Right cardiac atrium (tissue), 5 donors: ENCODE data around the gene PHC1. TPM values are rescaled to one million over a fixed set of nuclear protein-coding genes. Genes with fewer than 3 reads are reported as not detected.
A peak's percentile ranks its signal among the peaks of the same experiment; 100 is the strongest.
"Not testable (repeated sequence)": the region's sequence is repeated elsewhere in the genome, so short reads cannot be mapped to it uniquely, and the experiment has no call there.

Experiments used
- ATAC-seq, 2 donors: fragments of 200-7000 bp; cut with Tn5 transposase; one replicate each; pipeline versions ENCODE4 v1.8.0 to v1.9.1; 2020; ENCODE audit warnings: moderate library complexity in 2 of 2, mild to moderate bottlenecking in 1 of 2
- DNase-seq, 3 donors: peaks; one replicate each; pipeline ENCODE4 v3.0.0-alpha.2; 2020
- H3K27ac ChIP-seq: one replicate; pipeline ENCODE4 v1.5.1; 2013; ENCODE audit warnings: mild to moderate bottlenecking, low read length, control low read depth, moderate library complexity
- H3K27me3 ChIP-seq: one replicate; pipeline ENCODE4 v1.6.1; 2013; ENCODE audit not compliant: control insufficient read depth, insufficient read depth
- H3K4me1 ChIP-seq: one replicate; pipeline ENCODE4 v1.6.1; 2013; ENCODE audit warnings: low read length; ENCODE audit not compliant: control insufficient read depth, insufficient read depth
- H3K4me3 ChIP-seq: one replicate; pipeline ENCODE4 v1.5.1; 2013; ENCODE audit warnings: low read length, control low read depth
- H3K9me3 ChIP-seq: one replicate; pipeline ENCODE4 v1.6.1; 2013; ENCODE audit warnings: low read length; ENCODE audit not compliant: control insufficient read depth
- WGBS: extraction: QIAGEN DNeasy Blood & Tissue Kit; methylation state at CpG from one replicate; pipeline ENCODE4 v1.1.7; 2013; 5-methylcytosine and 5-hydroxymethylcytosine counted together
- intact Hi-C, 4 donors: fragments of 100-400 bp; cut with DNase I; formaldehyde crosslinking; loops; one replicate each; pipeline versions ENCODE4 v1.11.0 to v1.14.0; 2022 to 2023
- polyA plus RNA-seq: library from polyadenylated mRNA; stranded (reverse); fragments of 200-250 nt; gene quantifications from one replicate; pipeline ENCODE4 v1.2.3, GENCODE V29; 2013
- total RNA-seq, 4 donors: library from RNA; stranded (reverse); fragmentation: NEBNext Ultra II Directional; extraction: Animal tissue kit (Norgen Biotek cat#: 25700); gene quantifications; one replicate each; pipeline ENCODE4 v1.2.1, GENCODE V29; 2021
- donor health status: healthy with polysubstance abuse.
- donor health status: DM: no; HTN: yes; CAD: no.
- donor health status: DM: no; HTN: no; CAD: no.
- donor health status: DM: no; HTN: yes; CAD: no; lungs with severe emphysema.
- donor health status: DM: yes; HTN: yes; CAD: no.

Gene PHC1
- total and polyA plus RNA-seq, 5 donors, result 13.3 to 34.9 (median 25.8) TPM

DNA sequence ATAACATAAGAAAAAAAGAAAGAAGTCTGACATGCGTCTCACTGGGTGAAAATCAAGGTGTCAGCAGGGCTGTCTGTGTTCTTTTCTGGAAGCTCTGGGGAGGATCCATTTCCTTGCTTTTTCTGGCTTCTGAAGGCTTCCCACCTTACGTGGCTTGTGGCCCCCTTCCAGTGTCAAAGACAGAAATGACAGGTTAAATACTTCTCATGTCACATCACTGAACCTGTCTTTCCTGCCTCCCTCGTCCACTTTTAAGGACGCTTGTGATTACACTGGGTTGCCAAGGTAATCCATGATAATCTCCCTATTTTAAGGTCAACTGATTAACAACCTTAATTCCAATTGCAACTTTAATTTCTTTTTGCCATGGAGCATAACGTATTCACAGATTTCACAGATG lies 4.6 kb upstream of the PHC1 start:
- DNase-seq (no peak), ATAC-seq (no peak)
- WGBS, result 69% methylated on average over 5 of the region's 5 CpGs
- Histone ChIP-seq H3K9me3 (no peaks in the 10 kb centered on the region), H3K4me1 (no peaks in the 10 kb centered on the region), H3K27me3 (no peaks in the 10 kb centered on the region), H3K4me3 (no peak overlapping the region), H3K27ac (no peak overlapping the region)
- intact Hi-C loops, result no loop called here

DNA sequence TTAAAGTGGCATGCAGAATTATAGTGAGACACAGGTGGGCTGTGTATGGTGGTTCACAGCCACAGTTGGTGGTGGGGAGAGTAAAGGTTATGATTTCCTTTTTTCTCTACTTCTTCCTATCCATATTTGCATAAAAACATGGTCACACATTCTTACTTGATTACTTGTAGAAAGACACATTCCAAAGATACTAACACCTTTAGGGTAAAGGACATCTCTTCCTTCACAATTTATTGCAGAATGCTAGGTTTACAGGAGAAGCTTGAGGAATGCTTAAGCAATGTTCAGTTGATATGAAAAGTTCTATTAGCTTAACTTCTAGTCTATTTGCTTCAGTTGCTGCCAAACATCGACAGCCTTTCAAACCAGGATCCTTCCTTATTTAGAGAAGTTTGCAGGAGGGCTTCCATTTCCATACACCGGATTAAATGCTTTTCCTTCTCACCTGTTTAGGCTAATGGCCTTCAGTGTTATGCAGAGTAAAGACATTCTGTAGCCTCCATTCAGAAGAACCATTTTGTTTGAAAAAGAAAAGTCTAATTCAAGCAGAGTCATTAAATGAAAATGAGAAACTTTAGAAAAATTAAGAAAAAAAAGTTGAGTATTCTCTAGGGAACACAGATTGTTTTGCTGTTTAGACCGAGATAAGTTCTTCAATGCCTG lies 2.6 kb upstream of the PHC1 start:
- peaks cover 2% of the 10 kb centered on the region for H3K4me1 ChIP-seq
- no peaks in the 10 kb centered on the region for H3K9me3 ChIP-seq
- intact Hi-C loops, result no loop called here
- no peak for ATAC-seq
- H3K4me3 ChIP-seq, result no peak overlapping the region
- no peak overlapping the region for H3K27ac ChIP-seq
- no peak for DNase-seq
- WGBS, result 47% methylated on average over 3 of the region's 3 CpGs
- no peaks in the 10 kb centered on the region for H3K27me3 ChIP-seq

DNA sequence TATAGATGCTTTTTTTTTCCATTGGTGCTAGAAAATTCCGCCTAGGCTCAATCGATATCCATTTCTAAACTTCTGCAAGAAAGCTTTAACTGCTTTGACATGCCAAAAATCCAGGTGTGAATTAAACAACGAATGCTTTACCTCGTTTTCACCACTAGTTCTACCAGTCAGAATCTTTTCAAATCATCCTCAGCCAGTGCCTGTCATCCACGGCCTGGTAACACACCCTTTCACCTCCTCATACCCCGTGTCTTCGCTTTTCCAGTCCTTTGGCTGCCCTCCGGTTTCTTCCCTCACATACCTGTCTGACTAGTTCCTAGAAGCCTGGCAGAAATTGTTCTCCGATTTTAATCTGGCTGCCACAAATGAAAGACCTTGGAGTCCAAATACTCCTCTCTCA lies 1.4 kb upstream of the PHC1 start:
- H3K27me3 ChIP-seq, result no peaks in the 10 kb centered on the region
- peak overlapping the region; percentile 61 for H3K27ac ChIP-seq
- no peak for ATAC-seq
- H3K4me1 ChIP-seq, result peaks cover 2% of the 10 kb centered on the region
- H3K9me3 ChIP-seq, result no peaks in the 10 kb centered on the region
- peak overlapping the region; percentile 99 for H3K4me3 ChIP-seq
- intact Hi-C loops, result no loop called here
- 38% methylated on average over 9 of the region's 9 CpGs for WGBS
- DNase-seq, result no peak

DNA sequence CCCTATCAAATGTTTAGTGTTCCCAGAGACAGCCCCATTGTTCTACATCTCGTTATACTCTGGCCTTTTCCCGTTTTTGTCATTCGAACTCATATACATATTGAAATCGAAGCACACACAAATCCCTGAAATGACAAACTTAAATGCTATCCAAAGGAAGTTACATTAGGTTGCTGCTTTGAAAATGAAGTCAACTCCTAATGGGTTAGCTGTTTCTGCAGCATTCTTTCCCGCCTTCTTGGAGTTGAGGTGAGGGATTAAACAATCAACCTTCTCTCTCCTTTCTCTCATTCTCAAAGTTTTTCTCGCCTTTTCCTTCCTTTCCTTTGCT lies 642 bp upstream of the PHC1 start:
- Histone ChIP-seq H3K9me3 (no peaks in the 10 kb centered on the region), H3K27ac (peak overlapping the region; percentile 100), H3K4me1 (peaks cover 2% of the 10 kb centered on the region), H3K4me3 (peak overlapping the region; percentile 99), H3K27me3 (no peaks in the 10 kb centered on the region)
- no peak for DNase-seq
- no peak for ATAC-seq
- WGBS, result 14% methylated on average over 6 of the region's 6 CpGs
- intact Hi-C loops, result no loop called here

DNA sequence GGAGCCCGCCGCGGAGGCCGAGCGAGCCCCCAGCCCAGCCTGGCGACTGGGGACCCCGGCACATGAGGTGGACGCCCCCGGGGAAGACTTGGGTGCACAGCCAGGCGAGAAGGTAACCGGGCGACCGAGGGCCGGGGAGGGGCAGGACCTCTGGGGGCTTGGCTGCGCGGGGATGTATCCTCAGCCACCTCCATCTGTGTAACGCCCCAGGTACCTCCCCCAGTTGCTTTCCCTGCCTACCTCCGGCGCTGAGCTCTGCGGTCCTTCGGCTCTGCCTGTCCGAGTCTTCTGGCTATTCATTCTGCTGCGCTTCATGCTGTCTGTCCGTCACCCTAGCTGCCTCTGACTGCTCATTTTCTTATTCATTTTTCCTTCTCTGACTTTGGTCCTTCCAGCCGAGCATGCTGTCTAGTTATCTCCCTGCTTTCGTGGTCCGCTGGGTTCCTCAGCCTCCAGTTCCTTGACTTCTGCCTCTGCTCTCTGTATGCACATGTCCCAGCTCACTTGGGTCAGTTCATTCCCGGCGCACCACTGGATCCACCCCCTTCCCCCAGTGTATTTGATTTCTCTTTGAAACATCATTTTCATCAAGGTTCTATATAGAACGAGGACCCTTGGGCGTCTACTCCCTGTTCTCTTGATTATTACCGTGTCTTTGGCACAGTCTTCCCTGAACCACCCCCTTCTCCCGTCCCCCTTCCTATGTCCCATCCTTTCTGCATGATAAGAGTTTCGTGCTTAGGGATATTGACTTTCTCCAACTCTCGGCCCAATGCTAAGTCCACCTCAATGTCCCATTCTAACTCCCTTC lies 612 bp downstream of the PHC1 start:
- no peaks in the 10 kb centered on the region for H3K27me3 ChIP-seq
- peak; percentile 47 to 73 (median 66) for DNase-seq
- intact Hi-C loops, result no loop called here

DNA sequence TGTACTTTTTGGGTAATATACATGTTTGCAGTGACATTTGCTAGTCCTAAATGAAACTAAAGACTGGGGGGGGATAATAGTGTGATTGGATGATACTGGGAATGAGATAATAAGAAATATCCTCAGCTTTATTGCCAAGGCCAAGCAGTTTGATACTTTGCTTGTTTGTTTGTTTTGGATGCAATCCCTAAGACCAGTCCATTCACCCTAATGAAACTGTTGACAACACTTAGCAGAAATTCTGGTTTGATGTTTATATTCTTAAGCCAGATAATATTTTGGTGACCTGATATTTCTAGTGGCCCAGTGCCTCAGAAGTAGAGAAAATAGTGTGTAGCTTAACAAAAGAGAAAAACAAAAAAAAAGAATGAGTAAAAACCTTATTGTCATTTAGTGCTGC lies 1.8 kb downstream of the PHC1 start:
- H3K9me3 ChIP-seq, result no peaks in the 10 kb centered on the region
- no peak overlapping the region for H3K27ac ChIP-seq
- peak overlapping the region; percentile 12 for H3K4me3 ChIP-seq
- intact Hi-C loops, result no loop called here
- peaks cover 2% of the 10 kb centered on the region for H3K4me1 ChIP-seq
- DNase-seq (no peak), ATAC-seq (no peak)
- no peaks in the 10 kb centered on the region for H3K27me3 ChIP-seq

More for the DNA sequence above, 612 bp downstream of the PHC1 start:
- H3K9me3 ChIP-seq, result no peaks in the 10 kb centered on the region
- H3K4me1 ChIP-seq, result peaks cover 2% of the 10 kb centered on the region
- 1% methylated on average over 30 of the region's 35 CpGs for WGBS
- peak; percentile 75 to 86 for ATAC-seq
- H3K4me3 ChIP-seq, result peak overlapping the region; percentile 99
- H3K27ac ChIP-seq, result peak overlapping the region; percentile 9

DNA sequence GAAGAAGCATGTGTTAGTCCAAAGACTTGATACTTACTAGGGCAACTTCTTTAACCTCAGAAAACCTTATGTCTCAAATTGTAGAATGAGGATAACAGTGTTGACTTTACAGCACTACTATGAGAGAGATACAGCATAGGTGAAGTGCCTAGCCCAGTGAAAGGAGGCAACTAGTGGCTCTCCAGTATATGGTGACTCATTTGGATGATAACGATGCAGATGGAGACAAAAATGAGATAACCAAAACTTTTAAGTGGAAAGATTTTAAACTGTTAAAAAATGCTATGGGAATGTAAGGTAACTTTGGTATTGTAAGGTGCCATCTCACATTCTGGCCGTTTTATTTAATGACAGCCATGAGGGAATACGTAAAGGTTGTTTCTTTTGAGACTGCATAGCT lies 2.7 kb downstream of the PHC1 start:
- Histone ChIP-seq H3K27ac (no peak overlapping the region), H3K27me3 (no peaks in the 10 kb centered on the region), H3K9me3 (no peaks in the 10 kb centered on the region), H3K4me1 (peaks cover 2% of the 10 kb centered on the region), H3K4me3 (no peak overlapping the region)
- 77% methylated on average over 3 of the region's 3 CpGs for WGBS
- DNase-seq (no peak), ATAC-seq (no peak)
- intact Hi-C loops, result no loop called here

DNA sequence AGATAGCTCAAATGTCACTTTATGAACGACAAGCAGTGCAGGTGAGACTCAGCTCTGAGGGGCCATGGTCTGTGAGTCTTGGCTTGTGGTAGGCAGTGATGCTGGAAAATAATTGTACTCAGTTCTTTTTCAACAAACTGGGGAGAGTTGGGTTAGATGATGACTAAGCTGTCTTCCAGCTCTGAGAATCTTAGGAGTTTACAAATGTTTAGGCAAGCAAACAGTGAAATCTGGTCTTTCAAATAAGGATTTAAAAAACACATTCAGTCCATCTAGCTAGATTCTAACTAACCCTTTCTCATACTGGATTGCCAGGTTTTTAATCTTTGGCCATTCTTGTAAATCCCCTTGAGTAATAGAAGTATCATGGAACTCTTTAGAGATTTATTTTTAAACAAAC lies 3.4 kb downstream of the PHC1 start:
- H3K4me3 ChIP-seq, result no peak overlapping the region
- no peaks in the 10 kb centered on the region for H3K27me3 ChIP-seq
- ATAC-seq (no peak), DNase-seq (no peak)
- peaks cover 2% of the 10 kb centered on the region for H3K4me1 ChIP-seq
- no peak overlapping the region for H3K27ac ChIP-seq
- no peaks in the 10 kb centered on the region for H3K9me3 ChIP-seq
- intact Hi-C loops, result no loop called here
- 61% methylated on average over 1 of the region's 1 CpG for WGBS

DNA sequence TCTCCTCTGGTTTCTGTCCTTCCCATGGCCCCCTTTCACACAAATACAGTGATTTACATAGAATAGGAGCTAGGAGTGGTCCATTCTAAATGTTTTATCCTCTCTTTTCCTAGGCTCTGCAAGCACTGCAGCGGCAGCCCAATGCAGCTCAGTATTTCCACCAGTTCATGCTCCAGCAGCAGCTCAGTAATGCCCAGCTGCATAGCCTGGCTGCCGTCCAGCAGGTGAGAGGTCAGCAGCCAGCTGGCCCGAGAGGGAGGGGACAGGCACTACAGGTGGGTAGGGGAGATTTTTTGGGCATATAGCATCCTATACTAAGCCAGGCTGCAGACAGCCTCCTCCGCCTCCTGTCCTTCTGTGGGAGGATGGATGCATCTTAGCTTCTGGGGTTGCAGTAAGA lies 5.3 kb downstream of the PHC1 start:
- H3K27ac ChIP-seq, ATAC-seq, H3K4me1 ChIP-seq, H3K27me3 ChIP-seq, intact Hi-C loops, H3K9me3 ChIP-seq, H3K4me3 ChIP-seq, DNase-seq: not testable (repeated sequence)
- WGBS, result 82% methylated on average over 4 of the region's 4 CpGs

DNA sequence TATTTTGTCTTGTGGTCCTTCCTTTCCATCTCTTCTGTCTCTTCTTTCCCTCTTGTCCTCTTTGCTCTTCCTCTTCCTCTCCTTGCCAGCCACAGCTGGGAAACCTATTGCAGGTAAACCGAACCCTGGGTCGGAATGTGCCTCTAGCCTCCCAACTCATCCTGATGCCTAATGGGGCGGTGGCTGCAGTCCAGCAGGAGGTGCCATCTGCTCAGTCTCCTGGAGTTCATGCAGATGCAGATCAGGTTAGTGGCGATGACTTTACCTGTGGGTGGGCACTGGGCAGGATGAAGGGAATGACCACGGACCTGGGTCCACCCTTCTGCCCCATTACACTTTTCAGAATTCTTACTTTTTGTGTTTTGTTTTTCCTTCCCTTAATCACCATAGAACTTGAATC lies 8.2 kb downstream of the PHC1 start:
- no peak for ATAC-seq
- intact Hi-C loops, result no loop called here
- WGBS, result 97% methylated on average over 5 of the region's 5 CpGs
- H3K27ac ChIP-seq, result no peak overlapping the region
- no peak overlapping the region for H3K4me3 ChIP-seq
- no peaks in the 10 kb centered on the region for H3K9me3 ChIP-seq
- DNase-seq, result no peak
- no peaks in the 10 kb centered on the region for H3K27me3 ChIP-seq
- H3K4me1 ChIP-seq, result no peaks in the 10 kb centered on the region

DNA sequence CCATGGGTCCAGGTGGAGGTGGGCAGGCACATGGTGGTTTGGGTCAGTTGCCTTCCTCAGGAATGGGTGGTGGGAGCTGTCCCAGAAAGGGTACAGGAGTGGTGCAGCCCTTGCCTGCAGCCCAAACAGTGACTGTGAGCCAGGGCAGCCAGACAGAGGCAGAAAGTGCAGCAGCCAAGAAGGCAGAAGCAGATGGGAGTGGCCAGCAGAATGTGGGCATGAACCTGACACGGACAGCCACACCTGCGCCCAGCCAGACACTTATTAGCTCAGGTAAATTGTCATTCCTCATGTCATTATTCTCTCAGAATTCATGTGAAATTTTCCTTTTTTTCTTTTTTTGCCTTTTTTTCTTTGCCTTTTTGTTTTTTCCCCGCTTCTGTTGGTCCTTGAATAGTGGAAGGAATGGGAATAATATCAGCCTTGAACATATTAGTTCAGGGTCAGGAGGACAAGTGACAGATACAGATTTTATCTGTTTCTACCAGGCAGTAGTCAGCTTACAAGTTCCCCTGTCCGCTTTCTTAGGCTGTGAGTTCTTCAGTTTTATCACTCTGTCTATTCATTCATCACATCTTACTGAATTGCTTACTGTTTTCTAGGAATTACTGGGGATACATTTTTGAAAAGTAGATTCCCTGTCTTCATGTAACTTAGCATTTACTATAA lies 16.5 kb downstream of the PHC1 start:
- H3K27me3 ChIP-seq, H3K9me3 ChIP-seq, H3K27ac ChIP-seq, DNase-seq, H3K4me1 ChIP-seq, intact Hi-C loops, ATAC-seq, H3K4me3 ChIP-seq: not testable (repeated sequence)
- 92% methylated on average over 4 of the region's 4 CpGs for WGBS
